Psoas muscle (tissue), 8 donors: ENCODE measurements around the gene KCTD16. TPM values are rescaled to one million over a fixed set of nuclear protein-coding genes. Genes with fewer than 3 reads are reported as not detected.

Experiments used
- ATAC-seq, 4 donors: fragments of 200-7000 bp; cut with Tn5 transposase; one replicate each; pipeline ENCODE4 v1.9.1; 2020; ENCODE audit warnings: moderate library complexity in 3 of 4, mild to moderate bottlenecking in 2 of 4
- DNase-seq, 2 donors: peaks; one replicate each; pipeline ENCODE4 v3.0.0-alpha.2; 2020
- H3K27ac ChIP-seq: fragments of 200-600 bp; one replicate; pipeline ENCODE4 v1.8.0; 2022
- H3K27me3 ChIP-seq, 3 donors: fragments of 200-600 bp in 1 of 3; one replicate each; pipeline versions ENCODE4 v1.6.1 to v1.8.0; 2013 to 2022; ENCODE audit warnings: low read length in 2 of 3, mild to moderate bottlenecking in 2 of 3, moderate library complexity in 1 of 3; ENCODE audit not compliant: insufficient read depth in 3 of 3
- H3K36me3 ChIP-seq, 2 donors: fragments of 200-600 bp in 1 of 2; one replicate each; pipeline versions ENCODE4 v1.6.1 to v1.8.0; 2013 to 2022; ENCODE audit warnings: low read depth in 1 of 2, mild to moderate bottlenecking in 1 of 2, moderate library complexity in 1 of 2; ENCODE audit not compliant: insufficient read depth in 1 of 2
- H3K4me1 ChIP-seq: fragments of 200-600 bp; one replicate; pipeline ENCODE4 v1.8.0; 2022
- H3K4me3 ChIP-seq: fragments of 200-600 bp; one replicate; pipeline ENCODE4 v1.8.0; 2022; ENCODE audit warnings: mild to moderate bottlenecking
- H3K9me3 ChIP-seq: fragments of 200-600 bp; one replicate; pipeline ENCODE4 v1.8.0; 2022
- CTCF ChIP-seq: fragments of 200-600 bp; IDR thresholded peaks from one replicate; pipeline ENCODE4 v1.8.0; 2022; ENCODE audit warnings: antibody characterized with exemption
- WGBS, 3 donors: extraction: QIAGEN DNeasy Blood & Tissue Kit; methylation state at CpG; one replicate each; pipeline versions ENCODE4 v1.1.6 to v1.1.7; 2013; 5-methylcytosine and 5-hydroxymethylcytosine counted together
- intact Hi-C, 2 donors: fragments of 100-400 bp; cut with DNase I; formaldehyde crosslinking; loops; one replicate each; pipeline versions ENCODE4 v1.11.0 to v1.14.2; 2022
- polyA plus RNA-seq, 3 donors: library from polyadenylated mRNA; stranded (reverse); fragments of 200-250 nt; gene quantifications; one replicate each; pipeline ENCODE4 v1.2.3, GENCODE V29; 2013
- total RNA-seq, 4 donors: library from RNA; stranded (reverse); fragmentation: NEBNext Ultra II Directional in 2 of 4; extraction: Animal tissue kit (Norgen Biotek cat#: 25700) in 2 of 4; gene quantifications; one replicate each; pipeline versions ENCODE4 v1.2.1 to v1.2.4, GENCODE V29; 2021 to 2023
- donor health status: healthy with polysubstance abuse.
- donor health status: DM: no; HTN: no; CAD: no; lungs with moderate emphysema.
- donor health status: Bipolar disorder and iron deficiency.
- donor health status: healthy.
- donor health status: DM: yes; HTN: yes; CAD: no.
- donor health status: DM: no; HTN: no; CAD: no.
- donor health status: DM: no; HTN: no; CAD: no.
- donor health status: DM: yes; HTN: yes; CAD: no.

KCTD16 gene
- total and polyA plus RNA-seq, 7 donors, result 0.01 to 0.04 (median 0.01) TPM; not detected in 4

- Histone ChIP-seq H3K4me1 (no peaks in the 10 kb centered on the region), H3K36me3 (no peaks in the 10 kb centered on the region), H3K27me3 (no peaks in the 10 kb centered on the region), H3K9me3 (no peaks in the 10 kb centered on the region), H3K27ac (no peak overlapping the region), H3K4me3 (no peak overlapping the region)
- intact Hi-C loops, result no loop called here
- 85 to 90% (median 86%) methylated on average over 4 of the region's 4 CpGs for WGBS, 3 donors
- DNase-seq, result no peak
- no peak for TF ChIP-seq CTCF
- ATAC-seq, result no peak
These were observed 262.6 kb downstream of the KCTD16 start for GRCh38 chr5:144433140-144433822.

- H3K36me3 ChIP-seq, result no peaks in the 10 kb centered on the region
- H3K9me3 ChIP-seq, result no peaks in the 10 kb centered on the region
- WGBS, 3 donors, result 49 to 62% (median 50%) methylated on average over 3 of the region's 3 CpGs
- intact Hi-C loops, result no loop called here
- no peaks in the 10 kb centered on the region for H3K27me3 ChIP-seq
- H3K4me3 ChIP-seq, result no peak overlapping the region
- TF ChIP-seq CTCF, result no peak
- H3K4me1 ChIP-seq, result no peaks in the 10 kb centered on the region
- DNase-seq (no peak), ATAC-seq (no peak)
- no peak overlapping the region for H3K27ac ChIP-seq
These were observed 263.2 kb downstream of the KCTD16 start for GRCh38 chr5:144433893-144434292.

- Histone ChIP-seq H3K27me3 (no peaks in the 10 kb centered on the region), H3K4me3 (no peak overlapping the region), H3K27ac (no peak overlapping the region), H3K4me1 (no peaks in the 10 kb centered on the region), H3K9me3 (no peaks in the 10 kb centered on the region), H3K36me3 (no peaks in the 10 kb centered on the region)
- 50 to 62% (median 53%) methylated on average over 1 of the region's 1 CpG for WGBS, 3 donors
- no peak for TF ChIP-seq CTCF
- DNase-seq (no peak), ATAC-seq (no peak)
- intact Hi-C loops, result no loop called here
These were observed 265.3 kb downstream of the KCTD16 start for GRCh38 chr5:144436007-144436406.

GRCh38 chr5:144438237-144438636 is 267.6 kb downstream of the KCTD16 start:
- ATAC-seq (no peak), DNase-seq (no peak)
- no peaks in the 10 kb centered on the region for H3K36me3 ChIP-seq
- H3K27ac ChIP-seq, result no peak overlapping the region
- intact Hi-C loops, result no loop called here
- no peak for TF ChIP-seq CTCF
- no peaks in the 10 kb centered on the region for H3K4me1 ChIP-seq
- H3K4me3 ChIP-seq, result no peak overlapping the region
- H3K9me3 ChIP-seq, result no peaks in the 10 kb centered on the region
- 75 to 88% (median 88%) methylated on average over 4 of the region's 4 CpGs for WGBS, 3 donors
- no peaks in the 10 kb centered on the region for H3K27me3 ChIP-seq

GRCh38 chr5:144448457-144448856 is 277.8 kb downstream of the KCTD16 start:
- TF ChIP-seq CTCF, result no peak
- DNase-seq (no peak), ATAC-seq (no peak)
- no peaks in the 10 kb centered on the region for H3K27me3 ChIP-seq
- H3K9me3 ChIP-seq, result peaks cover 4% of the 10 kb centered on the region
- H3K36me3 ChIP-seq, result no peaks in the 10 kb centered on the region
- no peaks in the 10 kb centered on the region for H3K4me1 ChIP-seq
- WGBS, 3 donors, result 73 to 84% (median 80%) methylated on average over 2 of the region's 2 CpGs
- intact Hi-C loops, result no loop called here
- H3K27ac ChIP-seq, result no peak overlapping the region
- H3K4me3 ChIP-seq, result no peak overlapping the region
